ENCODE data around the gene ZFP28.

The ZFP28 gene

GRCh38 chr19:56538761-56539263 lies at the start of gene ZFP28:
Gene ZFP28 (plus strand): TSS chr19:56538948. CDS start chr19:56539019, 71 bp downstream.
- DNase-seq: no peak

DNA sequence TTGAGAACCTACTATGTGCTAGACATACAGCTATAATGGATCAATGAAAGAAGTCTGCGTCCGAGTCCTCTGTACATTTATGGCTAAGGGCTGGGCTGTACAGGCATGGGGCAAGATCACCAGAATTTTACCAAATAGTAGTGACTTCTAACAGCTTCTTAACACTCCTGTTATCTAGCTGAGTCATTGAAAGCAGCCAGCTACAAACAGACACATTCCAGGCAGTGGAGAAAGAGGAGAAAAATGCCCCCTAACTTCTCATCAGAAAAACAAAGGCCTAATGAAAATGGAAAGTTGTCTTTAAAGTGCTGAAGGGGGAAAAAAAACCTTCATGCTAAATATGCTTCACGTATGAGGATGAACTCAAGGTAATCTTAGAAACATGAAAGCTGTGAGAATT lies 47.3 kb upstream of the ZFP28 start:
- DNase-seq: no peak

GRCh38 chr19:56504581-56504980 lies 34.2 kb upstream of the ZFP28 start:
- no peak for DNase-seq

- DNase-seq: peak; percentile 99
These were observed 31.1 kb upstream of the ZFP28 start, which contains the start of gene ZNF471 for GRCh38 chr19:56507446-56508289. Gene ZNF471 (plus strand): TSS chr19:56507855. CDS start chr19:56511572, 3,717 bp downstream.

- DNase-seq: no peak
These were observed 30.4 kb upstream of the ZFP28 start for GRCh38 chr19:56508290-56508778.

- DNase-seq: no peak
These were observed 13.4 kb upstream of the ZFP28 start for GRCh38 chr19:56525214-56525860.

DNA sequence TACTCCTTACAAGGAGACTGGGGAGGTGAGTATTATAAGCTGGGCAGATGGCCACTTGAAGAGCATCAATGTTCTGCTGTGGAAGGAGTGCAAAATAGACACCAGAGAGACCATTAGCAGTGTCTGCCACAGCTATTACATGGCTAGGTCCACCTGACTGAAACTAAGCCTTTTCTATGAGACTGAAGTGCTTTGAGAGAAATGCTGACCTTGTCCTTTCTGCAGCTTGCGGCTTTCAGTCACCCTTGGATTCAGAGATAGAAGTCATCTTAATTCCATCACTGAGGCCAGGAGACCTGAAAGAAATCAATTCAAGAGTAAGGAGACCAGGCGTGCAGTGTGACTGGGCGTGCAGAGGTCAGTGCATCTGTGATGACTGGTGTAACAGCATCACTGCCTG lies 1.3 kb upstream of the ZFP28 start:
- DNase-seq: no peak

GRCh38 chr19:56538254-56538760 lies 441 bp upstream of the ZFP28 start:
- DNase-seq: peak; percentile 95

DNA sequence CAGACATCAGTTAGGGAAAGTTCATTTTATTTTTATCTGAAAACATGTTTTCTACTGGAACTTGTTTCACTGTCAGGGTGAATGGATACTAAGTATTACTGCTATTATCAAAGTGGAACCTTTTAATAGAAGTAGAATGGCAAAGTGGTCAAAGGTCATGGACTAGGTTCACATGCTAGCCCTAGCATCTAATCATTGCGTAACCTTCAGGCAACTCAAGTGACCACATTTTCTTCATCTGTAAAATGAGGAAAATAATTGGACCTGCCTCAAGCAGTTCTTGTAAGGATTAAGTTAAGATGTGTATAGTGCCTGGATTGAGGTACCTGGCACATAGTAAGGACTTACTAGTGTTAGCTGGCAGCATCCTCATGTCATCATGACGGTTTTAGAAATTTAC lies 5.0 kb downstream of the ZFP28 start:
- no peak for DNase-seq

DNA sequence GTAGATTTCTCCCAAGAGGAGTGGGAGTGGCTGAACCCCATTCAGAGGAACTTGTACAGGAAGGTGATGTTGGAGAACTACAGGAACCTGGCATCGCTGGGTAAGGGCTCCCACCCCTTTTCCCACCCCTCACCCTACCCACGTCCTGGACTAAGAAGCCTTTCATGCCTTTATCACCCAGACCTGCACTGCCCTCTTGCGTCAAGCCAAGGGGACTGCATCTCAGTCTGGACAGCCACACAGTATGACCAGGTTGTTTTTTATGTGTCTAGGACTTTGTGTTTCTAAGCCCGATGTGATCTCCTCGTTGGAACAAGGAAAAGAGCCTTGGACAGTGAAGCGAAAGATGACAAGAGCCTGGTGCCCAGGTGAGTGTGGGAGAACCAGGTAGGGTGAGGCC lies 8.8 kb downstream of the ZFP28 start:
- no peak for DNase-seq

- DNase-seq: no peak
These were observed 15.6 kb downstream of the ZFP28 start for GRCh38 chr19:56554272-56554869.

DNA sequence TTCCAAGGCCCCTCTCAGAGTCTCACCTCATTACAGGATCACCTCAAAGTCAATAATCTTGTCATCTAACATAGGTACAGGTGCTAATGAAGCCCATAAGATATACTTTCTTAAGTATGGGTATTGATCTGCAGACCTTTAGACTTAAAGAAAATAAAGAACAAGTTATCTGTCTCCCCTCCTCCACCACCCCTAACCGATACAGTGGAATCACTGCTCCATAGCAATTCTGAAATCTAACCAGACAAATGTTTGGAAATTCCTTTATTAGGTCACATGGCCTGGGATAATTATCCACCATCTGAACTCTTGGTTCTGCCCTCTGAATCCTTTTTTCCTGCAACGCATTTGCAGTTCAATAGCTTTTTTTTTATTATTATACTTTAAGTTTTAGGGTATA lies 24.0 kb downstream of the ZFP28 start:
- no peak for DNase-seq

- no peak for DNase-seq
These were observed 28.1 kb downstream of the ZFP28 start for GRCh38 chr19:56566904-56567273.

GRCh38 chr19:56567274-56568120 lies 28.7 kb downstream of the ZFP28 start, which contains the start of gene ZNF470:
Gene ZNF470 (plus strand): TSS chr19:56567468. CDS start chr19:56570312, 2,844 bp downstream.
- DNase-seq: peak; percentile 97

- no peak for DNase-seq
These were observed 33.8 kb downstream of the ZFP28 start for GRCh38 chr19:56572589-56572988.

GRCh38 chr19:56573914-56574313 lies 35.2 kb downstream of the ZFP28 start:
- no peak for DNase-seq

- DNase-seq: no peak
These were observed 39.2 kb downstream of the ZFP28 start for GRCh38 chr19:56577719-56578602.

DNA sequence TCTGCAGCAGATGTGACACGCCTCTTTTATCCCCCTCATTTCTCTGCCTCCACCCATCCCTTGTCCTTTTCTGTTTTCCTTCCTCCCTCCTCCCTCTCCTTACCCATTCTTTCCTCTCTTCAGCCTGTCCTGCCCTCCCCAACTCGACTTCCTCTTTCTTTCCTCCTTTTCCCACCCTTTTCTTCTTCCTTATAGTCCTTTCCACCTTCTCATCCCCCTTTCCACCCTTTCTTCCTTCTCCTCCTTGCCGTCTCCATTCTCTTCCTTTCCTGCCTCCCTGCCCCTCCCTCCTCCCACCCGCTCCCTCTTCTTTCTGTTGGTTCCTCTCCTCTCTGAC lies 55.7 kb downstream of the ZFP28 start:
- no peak for DNase-seq

- peak; percentile 94 for DNase-seq
These were observed 56.2 kb downstream of the ZFP28 start, which contains the start of gene ZNF71 for GRCh38 chr19:56594783-56595547. Gene ZNF71 (plus strand): TSS chr19:56595302. CDS start chr19:56601559, 6,257 bp downstream.

GRCh38 chr19:56595548-56595899 lies 56.8 kb downstream of the ZFP28 start:
- DNase-seq: no peak
